NCI-H748 treated with DMSO at 0.1 percent for 48 hours (cell line): ENCODE data around the gene CDK2.

Source experiments
- DNase-seq: peaks from one replicate; lab custom pipeline; 2025; lab: John Stamatoyannopoulos, UW

CDK2 gene

DNA sequence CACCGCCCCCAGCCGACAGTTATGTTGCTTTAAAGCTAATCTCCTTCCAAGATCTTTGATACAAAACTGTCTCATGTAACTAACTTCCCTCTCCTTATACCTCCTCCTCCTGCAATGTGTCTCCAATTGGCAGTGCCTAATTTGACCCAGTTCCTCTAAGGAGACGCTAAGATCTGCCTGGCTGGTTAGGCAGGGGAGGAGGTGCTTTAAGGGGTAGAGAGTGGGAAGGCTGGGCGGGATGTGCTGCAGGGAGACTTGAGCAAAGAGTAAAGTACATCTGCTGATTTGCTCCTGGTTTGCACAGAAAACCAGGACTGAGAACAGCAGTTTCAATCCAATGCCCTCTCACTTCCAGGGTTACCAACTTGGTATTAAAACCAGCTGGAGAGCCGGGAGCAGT lies 46.9 kb downstream of the CDK2 start:
- no peak for DNase-seq

DNA sequence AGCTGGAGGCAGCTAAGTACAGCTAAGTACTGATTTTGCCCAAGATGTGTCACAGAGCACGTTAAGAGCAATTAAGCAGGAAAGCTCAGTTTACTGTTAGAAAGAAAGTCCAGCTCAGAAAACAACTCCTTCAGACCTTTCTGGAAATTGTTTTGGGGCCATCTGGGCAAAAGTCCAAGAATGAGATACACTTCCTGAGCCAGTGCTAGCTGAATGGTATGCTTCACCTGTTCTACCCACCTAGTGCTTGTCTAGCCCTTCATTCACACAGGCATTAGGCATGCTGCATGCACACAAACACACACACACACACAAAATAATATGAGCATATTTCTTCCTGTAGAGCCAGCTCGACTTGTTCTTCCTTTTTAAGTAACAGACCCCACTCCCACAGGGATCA lies 47.6 kb downstream of the CDK2 start:
- DNase-seq, result no peak

DNA sequence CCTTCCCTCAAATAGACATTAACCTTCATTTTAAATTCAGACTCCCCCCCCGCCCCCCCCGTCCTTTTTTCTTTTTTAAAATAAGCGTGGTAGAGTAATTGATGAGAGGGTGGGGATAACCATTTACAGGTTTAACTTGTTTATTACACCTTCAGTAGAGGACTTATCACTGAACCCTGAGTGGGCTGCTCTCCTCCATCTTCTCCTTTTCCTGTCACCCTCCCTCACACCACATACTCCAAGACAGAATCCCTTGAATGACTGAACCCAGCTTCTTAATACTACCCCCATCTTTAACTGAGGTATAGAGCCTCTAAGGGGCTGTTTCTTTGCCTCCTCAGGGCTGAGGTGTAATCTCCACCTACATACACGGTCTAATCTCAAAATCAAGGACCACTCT lies 50.6 kb downstream of the CDK2 start:
- DNase-seq, result no peak

DNA sequence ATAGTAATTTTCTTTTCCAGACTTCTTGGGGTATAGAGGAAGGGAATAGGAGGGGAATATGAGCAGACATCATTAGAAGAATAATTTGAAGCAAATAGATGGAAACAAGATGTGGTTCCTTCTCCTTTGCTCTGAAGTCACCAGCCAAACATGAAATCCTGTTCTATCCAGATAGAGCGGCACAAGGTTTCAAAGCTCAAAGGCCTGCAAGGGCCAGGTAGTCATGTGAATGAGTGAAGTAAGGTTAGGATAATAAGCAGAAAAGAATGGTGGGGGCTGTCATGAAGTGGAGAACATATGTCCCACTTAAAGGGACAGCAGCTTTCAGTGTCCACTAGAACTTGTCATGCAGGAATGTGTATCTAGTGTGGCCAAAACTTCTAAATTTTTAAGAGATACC lies 51.7 kb downstream of the CDK2 start:
- DNase-seq, result no peak

DNA sequence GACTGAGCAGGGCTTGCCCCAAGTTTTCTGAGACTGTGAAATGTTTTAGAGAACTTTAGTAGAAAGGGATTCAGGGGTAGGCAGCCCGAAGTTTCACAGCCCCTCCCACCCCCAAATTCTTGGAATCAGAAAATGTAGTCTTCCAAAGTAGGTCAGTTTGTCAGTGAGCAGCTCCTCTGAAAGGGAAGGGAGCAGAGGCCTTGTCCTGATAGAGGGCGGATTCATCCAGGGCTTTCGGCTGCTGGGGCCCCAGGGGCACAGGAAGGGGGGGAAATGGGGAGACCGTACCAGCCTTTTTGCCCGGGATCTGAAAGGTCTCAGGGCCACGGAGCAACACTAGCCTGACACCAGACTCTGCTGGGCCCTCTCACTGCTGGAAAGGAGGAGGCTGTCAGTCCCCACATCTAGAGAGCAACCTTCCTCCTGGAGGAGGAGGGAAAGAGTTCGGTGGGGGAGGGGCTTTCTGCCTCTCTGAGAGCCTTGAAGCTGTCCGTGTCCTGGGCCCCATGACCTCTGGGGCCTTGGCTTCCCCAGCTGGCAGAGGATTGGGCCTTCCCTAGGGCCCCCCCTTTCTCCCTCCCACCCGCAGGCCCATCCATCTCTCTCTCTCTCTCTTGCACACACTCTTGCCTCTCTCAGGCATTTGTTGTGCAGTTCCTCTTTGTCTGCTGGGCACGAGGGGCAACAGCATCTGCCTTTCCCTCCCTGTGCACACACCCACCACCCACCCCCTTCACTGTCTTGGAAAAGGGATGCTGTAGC lies 54.0 kb downstream of the CDK2 start, which contains the start of gene IKZF4:
Gene IKZF4 (plus strand): TSS at position 621 of the 762 bp plus-strand sequence. CDS start 451 bp downstream, outside the sequence.
- DNase-seq, result no peak

DNA sequence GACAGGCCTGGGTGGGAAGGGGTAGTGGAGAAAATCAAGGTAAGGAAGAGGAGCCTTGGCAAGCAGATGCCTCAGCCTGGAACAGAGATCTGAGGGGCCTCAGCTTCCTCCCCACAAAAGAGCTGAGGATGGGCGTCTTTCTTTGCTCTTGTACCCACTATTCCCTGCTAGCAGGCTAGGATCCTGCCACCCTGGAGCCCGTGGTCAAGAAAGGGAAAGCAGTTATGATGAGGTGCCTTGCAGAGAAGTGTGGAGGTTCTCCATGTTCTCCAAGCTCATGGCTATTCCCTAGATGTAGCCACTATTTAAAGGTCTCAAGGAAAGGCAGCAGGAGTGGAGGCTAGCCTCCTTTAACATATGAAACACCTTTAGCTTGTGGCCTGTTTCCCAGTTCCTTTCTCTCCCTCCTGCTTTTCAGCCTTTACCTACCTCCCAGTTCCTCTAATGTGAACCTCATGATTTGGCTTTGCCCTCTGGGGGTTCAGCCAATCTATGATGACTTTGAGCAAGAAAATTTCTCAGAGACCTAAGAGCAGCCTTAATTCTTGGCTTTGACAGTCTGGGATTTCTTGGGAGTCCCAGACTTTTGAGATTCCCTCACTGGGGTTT lies 55.4 kb downstream of the CDK2 start:
- DNase-seq, result no peak
